IPS DF 6.9 (cell line): ENCODE measurements around the gene ATXN2.
"Not testable (repeated sequence)": the region's sequence is repeated elsewhere in the genome, so short reads cannot be mapped to it uniquely, and the experiment has no call there.

Experiments
- DNase-seq: peaks from one replicate; pipeline ENCODE4 v3.0.0-alpha.2; 2013; ENCODE audit warnings: low read depth, low spot score
- H3K27ac ChIP-seq: one replicate; pipeline ENCODE4 v1.5.1; 2013; ENCODE audit warnings: low read length, control low read depth
- H3K27me3 ChIP-seq: 2 replicates; pipeline ENCODE4 v1.6.1; 2013; ENCODE audit warnings: mild to moderate bottlenecking, low read length; ENCODE audit not compliant: control insufficient read depth, insufficient read depth
- H3K36me3 ChIP-seq: 2 replicates; pipeline ENCODE4 v1.6.1; 2013; ENCODE audit warnings: low read length; ENCODE audit not compliant: control insufficient read depth, insufficient read depth
- H3K4me1 ChIP-seq: 2 replicates; pipeline ENCODE4 v1.6.1; 2013; ENCODE audit warnings: low read length; ENCODE audit not compliant: control insufficient read depth, insufficient read depth
- H3K4me3 ChIP-seq: 2 replicates; pipeline ENCODE4 v1.5.1; 2013; ENCODE audit warnings: mild to moderate bottlenecking, low read length
- H3K9me3 ChIP-seq: 2 replicates; pipeline ENCODE4 v1.6.1; 2013; ENCODE audit warnings: low read length, inconsistent platforms; ENCODE audit not compliant: control insufficient read depth, insufficient read depth
- WGBS: extraction: QIAGEN DNeasy Blood & Tissue Kit; methylation state at CpG from one replicate; pipeline ENCODE4 v1.1.7; 2013; ENCODE audit warnings: mixed read lengths, missing lambda C conversion rate; ENCODE audit not compliant: insufficient read length, insufficient coverage; 5-methylcytosine and 5-hydroxymethylcytosine counted together

The ATXN2 gene

DNA sequence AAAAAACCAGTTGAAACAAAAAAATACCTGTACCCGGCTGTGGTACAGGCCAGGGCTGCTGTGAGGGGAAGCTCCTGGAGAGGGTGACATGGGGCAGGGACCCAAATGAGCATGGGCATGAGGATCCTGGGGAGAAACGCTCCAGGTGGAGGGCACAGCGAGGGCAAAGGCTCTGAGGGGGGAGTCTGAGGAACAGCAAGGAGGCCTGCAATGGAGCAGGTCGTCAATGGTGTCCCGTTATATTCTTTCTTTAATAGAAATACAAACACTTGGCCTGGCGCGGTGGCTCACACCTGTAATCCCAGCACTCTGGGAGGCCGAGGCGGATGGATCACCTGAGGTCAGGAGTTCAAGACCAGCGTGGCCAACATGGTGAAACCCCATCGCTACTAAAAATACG, 1.9 kb upstream of the ATXN2 start:
- not testable (repeated sequence) for H3K9me3 ChIP-seq, DNase-seq, H3K36me3 ChIP-seq, H3K4me1 ChIP-seq, H3K27me3 ChIP-seq, H3K4me3 ChIP-seq, H3K27ac ChIP-seq
- no CpG with 5 or more reads among the region's 12 CpGs for WGBS

GRCh38 chr12:111600205-111600642, 1.1 kb upstream of the ATXN2 start:
- WGBS, result no CpG with 5 or more reads among the region's 5 CpGs
- Histone ChIP-seq H3K27me3 (no peaks in the 10 kb centered on the region), H3K36me3 (no peaks in the 10 kb centered on the region), H3K27ac (no peak overlapping the region), H3K4me1 (no peaks in the 10 kb centered on the region), H3K9me3 (no peaks in the 10 kb centered on the region), H3K4me3 (peak overlapping the region; percentile 99; the same call in 1 of the 2 replicates)
- DNase-seq, result no peak

- no peaks in the 10 kb centered on the region for H3K9me3 ChIP-seq
- no peaks in the 10 kb centered on the region for H3K27me3 ChIP-seq
- H3K36me3 ChIP-seq, result no peaks in the 10 kb centered on the region
- peak; percentile 77 for DNase-seq
- WGBS, result no CpG with 5 or more reads among the region's 56 CpGs
- H3K4me1 ChIP-seq, result no peaks in the 10 kb centered on the region
- peak overlapping the region; percentile 99 for H3K4me3 ChIP-seq
- no peak overlapping the region for H3K27ac ChIP-seq
Observed at GRCh38 chr12:111599453-111600204, 514 bp upstream of the ATXN2 start.

DNA sequence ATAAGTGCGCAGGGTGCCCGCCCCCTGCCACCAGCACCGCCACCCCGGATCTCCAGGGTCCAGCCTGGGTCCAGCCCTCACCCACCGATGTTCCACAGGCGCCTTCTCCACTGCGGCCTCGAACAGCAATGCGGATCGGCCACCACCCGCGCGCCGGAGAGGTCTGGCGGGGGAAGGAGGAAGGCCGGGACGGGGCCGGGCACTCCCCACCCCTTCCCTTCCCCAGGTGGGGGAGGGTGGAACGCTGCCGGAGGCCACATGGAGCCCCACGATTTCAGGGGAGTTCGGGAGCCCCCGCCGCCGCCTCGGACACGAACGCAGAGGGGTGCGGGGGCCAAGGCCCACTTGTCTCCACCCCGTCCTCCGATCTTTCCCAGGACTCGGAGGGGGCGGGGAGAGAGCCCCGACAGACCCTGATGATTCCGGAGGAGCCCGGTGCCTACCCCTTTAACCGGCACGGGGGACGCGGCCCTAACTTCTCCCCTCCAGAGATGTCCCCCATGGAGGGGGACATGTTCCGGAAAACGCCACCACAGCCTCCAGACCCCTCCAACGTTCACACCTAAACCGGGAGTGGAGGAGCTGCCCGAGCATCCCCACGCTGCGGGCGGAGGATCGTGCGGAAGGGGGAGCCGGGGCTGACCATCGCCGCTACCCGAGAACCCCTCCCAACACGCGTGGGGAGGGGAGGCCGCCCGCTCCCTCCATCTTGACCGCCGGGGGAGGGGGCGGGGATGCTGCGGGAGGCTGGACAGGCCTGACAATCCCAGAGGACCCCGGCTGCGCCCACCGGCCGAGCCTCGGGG, 1.1 kb downstream of the ATXN2 start:
- H3K27ac ChIP-seq, result no peak overlapping the region

GRCh38 chr12:111596985-111597830, 1.9 kb downstream of the ATXN2 start:
- Histone ChIP-seq H3K36me3 (no peaks in the 10 kb centered on the region), H3K9me3 (no peaks in the 10 kb centered on the region), H3K4me1 (no peaks in the 10 kb centered on the region), H3K4me3 (peak overlapping the region; percentile 99), H3K27me3 (no peaks in the 10 kb centered on the region), H3K27ac (no peak overlapping the region)
- no CpG with 5 or more reads among the region's 33 CpGs for WGBS
- no peak for DNase-seq

More for the DNA sequence above, 1.1 kb downstream of the ATXN2 start:
- no peaks in the 10 kb centered on the region for H3K4me1 ChIP-seq
- no peaks in the 10 kb centered on the region for H3K9me3 ChIP-seq
- H3K27me3 ChIP-seq, result no peaks in the 10 kb centered on the region
- peak overlapping the region; percentile 99 for H3K4me3 ChIP-seq
- H3K36me3 ChIP-seq, result no peaks in the 10 kb centered on the region
- no peak for DNase-seq
- no CpG with 5 or more reads among the region's 67 CpGs for WGBS

DNA sequence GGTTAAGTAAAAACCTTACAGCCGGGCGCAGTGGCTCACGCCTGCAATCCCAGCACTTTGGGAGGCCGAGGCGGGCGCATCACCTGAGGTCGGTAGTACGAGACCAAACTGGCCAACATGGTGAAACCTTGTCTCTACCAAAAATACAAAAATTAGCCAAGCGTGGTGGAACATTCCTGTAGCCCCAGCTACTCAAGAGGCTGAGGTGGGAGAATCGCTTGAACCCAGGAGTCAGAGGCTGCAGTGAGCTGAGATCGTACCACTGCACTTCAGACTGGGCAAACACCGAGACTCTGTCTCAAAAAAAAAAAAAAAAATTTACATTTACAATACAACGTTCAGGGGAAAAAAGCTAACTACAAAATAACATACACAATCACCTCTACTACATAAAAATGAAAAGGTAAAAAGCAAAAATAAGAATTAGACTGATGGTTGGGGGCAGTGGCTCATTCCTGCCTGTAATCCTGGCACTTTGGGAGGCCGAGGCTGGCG, 3.7 kb downstream of the ATXN2 start:
- H3K36me3 ChIP-seq, DNase-seq, H3K27ac ChIP-seq, H3K4me3 ChIP-seq, H3K4me1 ChIP-seq, H3K9me3 ChIP-seq, H3K27me3 ChIP-seq: not testable (repeated sequence)
- no CpG with 5 or more reads among the region's 15 CpGs for WGBS

DNA sequence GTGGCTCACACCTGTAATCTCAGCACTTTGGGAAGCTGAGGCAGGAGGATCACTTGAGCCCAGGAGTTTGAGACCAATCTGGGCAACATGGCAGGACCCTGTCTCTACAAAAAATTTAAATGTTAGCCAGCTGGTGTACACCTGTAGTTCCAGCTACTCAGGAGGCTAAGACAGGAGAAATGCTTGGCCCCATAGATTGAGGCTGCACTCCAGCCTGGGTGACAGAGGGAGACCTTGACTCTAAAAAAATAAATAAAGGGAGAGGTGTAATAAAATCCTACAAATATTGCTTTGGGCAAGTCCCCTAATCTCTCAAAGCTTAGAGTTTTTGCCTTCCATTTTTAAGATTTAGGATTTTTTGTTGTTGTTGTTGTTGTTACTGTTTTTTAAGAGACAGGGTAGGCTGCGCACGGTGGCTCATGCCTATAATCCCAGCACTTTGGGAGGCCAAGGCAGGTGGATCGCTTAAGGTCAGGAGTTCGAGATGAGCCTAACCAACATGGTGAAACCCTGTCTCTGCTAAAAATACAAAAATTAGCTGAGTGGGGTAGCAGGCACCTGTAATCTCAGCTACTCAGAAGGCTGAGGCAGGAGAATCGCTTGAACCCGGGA, 7.6 kb downstream of the ATXN2 start:
- not testable (repeated sequence) for DNase-seq, H3K27ac ChIP-seq, H3K4me1 ChIP-seq, H3K27me3 ChIP-seq, H3K9me3 ChIP-seq, H3K36me3 ChIP-seq, H3K4me3 ChIP-seq
- WGBS, result no CpG with 5 or more reads among the region's 6 CpGs

DNA sequence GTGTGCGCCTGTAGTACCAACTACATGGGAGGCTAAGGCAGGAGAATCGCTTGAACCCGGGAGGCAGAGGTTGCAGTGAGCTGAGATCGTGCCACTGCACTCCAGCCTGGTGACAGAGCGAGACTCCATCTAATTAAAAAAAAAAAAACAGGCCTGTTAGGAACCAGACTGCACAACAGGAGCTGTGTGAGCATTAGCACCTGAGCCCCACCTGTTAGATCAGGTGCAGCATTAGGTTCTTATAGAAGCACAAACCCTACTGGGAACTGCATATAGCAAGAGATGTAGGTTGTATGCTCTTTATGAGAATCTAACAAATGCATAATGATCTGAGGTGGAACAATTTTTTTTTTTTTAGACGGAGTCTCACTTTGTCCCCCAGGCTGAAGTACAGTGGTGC, 8.6 kb downstream of the ATXN2 start:
- WGBS, result no CpG with 5 or more reads among the region's 6 CpGs
- H3K27ac ChIP-seq, result no peak overlapping the region
- no peaks in the 10 kb centered on the region for H3K9me3 ChIP-seq
- no peaks in the 10 kb centered on the region for H3K27me3 ChIP-seq
- no peak overlapping the region for H3K4me3 ChIP-seq
- DNase-seq, result no peak
- H3K36me3 ChIP-seq, result no peaks in the 10 kb centered on the region
- H3K4me1 ChIP-seq, result no peaks in the 10 kb centered on the region

GRCh38 chr12:111589601-111590000, 9.5 kb downstream of the ATXN2 start:
- Histone ChIP-seq H3K36me3 (no peaks in the 10 kb centered on the region), H3K27ac (no peak overlapping the region), H3K27me3 (no peaks in the 10 kb centered on the region), H3K9me3 (no peaks in the 10 kb centered on the region), H3K4me3 (no peak overlapping the region), H3K4me1 (no peaks in the 10 kb centered on the region)
- no CpG with 5 or more reads among the region's 9 CpGs for WGBS
- DNase-seq, result no peak

- no peak overlapping the region for H3K4me3 ChIP-seq
- H3K4me1 ChIP-seq, result no peaks in the 10 kb centered on the region
- H3K36me3 ChIP-seq, result no peaks in the 10 kb centered on the region
- WGBS, result no CpG with 5 or more reads among the region's 3 CpGs
- DNase-seq, result no peak
- no peak overlapping the region for H3K27ac ChIP-seq
- H3K9me3 ChIP-seq, result no peaks in the 10 kb centered on the region
- no peaks in the 10 kb centered on the region for H3K27me3 ChIP-seq
Observed at GRCh38 chr12:111588010-111588409, 11.1 kb downstream of the ATXN2 start.
